ENCODE results near the gene NCBP3. TPM values are rescaled to one million over a fixed set of nuclear protein-coding genes. Genes with fewer than 3 reads are reported as not detected.

The NCBP3 gene
- total and polyA plus RNA-seq, 8 donors = 13.7 to 34.2 (median 15.4) TPM

DNA sequence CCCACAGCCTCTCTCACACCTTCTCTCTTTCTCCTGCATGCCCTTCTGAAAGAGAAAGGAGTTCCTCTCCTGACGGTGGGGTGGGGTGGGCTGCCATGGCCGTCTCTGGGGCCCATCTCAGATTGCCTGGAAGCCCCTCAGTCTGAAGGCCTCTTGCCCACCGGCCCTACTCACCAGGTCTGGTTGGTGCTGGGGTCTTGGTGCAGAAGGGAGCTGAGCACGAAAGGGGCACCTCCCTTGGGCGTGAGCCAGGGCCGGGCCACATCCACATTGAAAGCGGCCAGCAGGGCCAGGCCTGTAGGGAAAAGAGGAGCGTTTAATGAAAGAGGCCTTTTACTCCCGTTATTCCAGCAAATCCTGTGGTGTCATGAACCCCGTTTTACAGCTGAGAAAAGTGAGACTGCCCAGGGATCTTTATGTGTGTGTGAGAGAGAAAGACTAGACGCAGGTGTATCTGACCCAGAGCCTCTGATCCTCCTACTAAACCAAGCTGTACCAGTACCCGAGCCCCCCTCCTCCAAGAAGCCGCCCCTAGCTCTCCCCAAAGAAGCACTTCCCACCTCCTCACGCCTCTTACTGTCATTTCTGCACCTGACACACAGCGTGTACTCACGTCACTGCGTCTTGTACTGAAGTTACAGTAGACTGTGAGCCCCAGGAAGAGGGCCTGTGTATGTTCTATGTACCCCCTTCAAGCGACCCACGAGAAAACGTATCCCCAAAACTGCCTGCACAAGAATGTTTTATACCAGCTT is 68.5 kb downstream of the NCBP3 start:
- Histone ChIP-seq H3K9me3 (no peaks in the 10 kb centered on the region), H3K36me3 (no peaks in the 10 kb centered on the region), H3K4me3 (no peak overlapping the region), H3K4me1 (no peaks in the 10 kb centered on the region), H3K27ac (no peak overlapping the region), H3K27me3 (no peaks in the 10 kb centered on the region)
- intact Hi-C loops (cut with DNase I) = no loop called here
- no peak for FAIRE-seq
- DNase-seq = peak in 1 of 6 donors; percentile 40
- TF ChIP-seq, protein P1, sequence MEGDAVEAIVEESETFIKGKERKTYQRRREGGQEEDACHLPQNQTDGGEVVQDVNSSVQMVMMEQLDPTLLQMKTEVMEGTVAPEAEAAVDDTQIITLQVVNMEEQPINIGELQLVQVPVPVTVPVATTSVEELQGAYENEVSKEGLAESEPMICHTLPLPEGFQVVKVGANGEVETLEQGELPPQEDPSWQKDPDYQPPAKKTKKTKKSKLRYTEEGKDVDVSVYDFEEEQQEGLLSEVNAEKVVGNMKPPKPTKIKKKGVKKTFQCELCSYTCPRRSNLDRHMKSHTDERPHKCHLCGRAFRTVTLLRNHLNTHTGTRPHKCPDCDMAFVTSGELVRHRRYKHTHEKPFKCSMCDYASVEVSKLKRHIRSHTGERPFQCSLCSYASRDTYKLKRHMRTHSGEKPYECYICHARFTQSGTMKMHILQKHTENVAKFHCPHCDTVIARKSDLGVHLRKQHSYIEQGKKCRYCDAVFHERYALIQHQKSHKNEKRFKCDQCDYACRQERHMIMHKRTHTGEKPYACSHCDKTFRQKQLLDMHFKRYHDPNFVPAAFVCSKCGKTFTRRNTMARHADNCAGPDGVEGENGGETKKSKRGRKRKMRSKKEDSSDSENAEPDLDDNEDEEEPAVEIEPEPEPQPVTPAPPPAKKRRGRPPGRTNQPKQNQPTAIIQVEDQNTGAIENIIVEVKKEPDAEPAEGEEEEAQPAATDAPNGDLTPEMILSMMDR (IDR thresholded peaks at IDR 0.05) = no peak
- no peak for ATAC-seq
- 74 to 84% methylated on average over 20 of the region's 20 CpGs for WGBS, 2 donors

DNA sequence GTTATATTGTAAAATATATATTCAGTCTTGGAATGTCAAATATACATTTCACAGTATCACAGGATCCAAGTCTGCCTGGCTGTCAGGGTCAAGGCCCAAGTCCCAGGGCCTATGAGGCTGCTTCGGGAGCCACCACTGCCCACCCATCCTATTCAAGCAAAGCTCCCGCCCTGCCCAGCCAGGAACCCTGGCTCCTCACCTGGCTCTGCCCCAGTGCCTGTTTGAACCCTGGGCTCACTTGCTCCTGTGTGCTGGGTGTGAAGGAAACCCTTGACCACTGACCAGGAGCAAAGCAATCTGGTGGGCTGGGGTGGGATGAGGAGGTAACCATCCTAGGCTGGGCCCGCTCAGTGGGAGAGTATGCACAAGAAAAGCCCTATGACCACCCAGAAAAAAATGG is 72.1 kb downstream of the NCBP3 start:
- DNase-seq (peak in 1 of 6 donors; percentile 27), FAIRE-seq (no peak), ATAC-seq (no peak)
- intact Hi-C loops (cut with DNase I) = no loop called here
- H3K36me3 ChIP-seq = no peaks in the 10 kb centered on the region
- no peak overlapping the region for H3K4me3 ChIP-seq
- H3K9me3 ChIP-seq = no peaks in the 10 kb centered on the region
- no peaks in the 10 kb centered on the region for H3K27me3 ChIP-seq
- 89 to 90% methylated on average over 3 of the region's 3 CpGs for WGBS, 2 donors
- no peak overlapping the region for H3K27ac ChIP-seq
- TF ChIP-seq, protein P1 (IDR thresholded peaks at IDR 0.05) = no peak
- no peaks in the 10 kb centered on the region for H3K4me1 ChIP-seq

DNA sequence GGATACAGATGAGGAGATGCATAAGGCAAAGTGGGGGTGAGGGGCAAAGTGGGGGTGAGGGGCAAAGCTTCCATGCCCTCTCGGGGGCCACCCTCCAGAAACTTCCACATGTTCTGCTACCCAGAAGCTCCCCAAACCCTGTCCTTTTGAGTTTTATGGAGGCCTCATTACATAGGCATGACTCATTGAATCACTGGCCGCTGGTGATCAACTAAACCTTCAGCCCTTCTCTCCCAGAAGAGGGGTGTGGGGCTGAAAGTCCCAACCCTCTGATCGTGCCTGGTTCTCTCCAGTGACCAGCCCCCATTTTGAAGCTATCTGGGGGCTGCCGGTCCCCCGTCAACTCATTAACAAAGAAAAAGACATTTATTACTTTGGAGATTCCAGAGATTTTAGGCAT is 72.5 kb downstream of the NCBP3 start:
- WGBS, 2 donors = 69 to 72% methylated on average over 5 of the region's 5 CpGs
- no peak for FAIRE-seq
- TF ChIP-seq, protein P1 (IDR thresholded peaks at IDR 0.05) = no peak
- no peaks in the 10 kb centered on the region for H3K9me3 ChIP-seq
- H3K36me3 ChIP-seq = no peaks in the 10 kb centered on the region
- peak in 1 of 6 donors; percentile 3 for DNase-seq
- H3K27me3 ChIP-seq = no peaks in the 10 kb centered on the region
- H3K4me1 ChIP-seq = no peaks in the 10 kb centered on the region
- no peak overlapping the region for H3K27ac ChIP-seq
- intact Hi-C loops (cut with DNase I) = no loop called here
- no peak overlapping the region for H3K4me3 ChIP-seq
- ATAC-seq = no peak

DNA sequence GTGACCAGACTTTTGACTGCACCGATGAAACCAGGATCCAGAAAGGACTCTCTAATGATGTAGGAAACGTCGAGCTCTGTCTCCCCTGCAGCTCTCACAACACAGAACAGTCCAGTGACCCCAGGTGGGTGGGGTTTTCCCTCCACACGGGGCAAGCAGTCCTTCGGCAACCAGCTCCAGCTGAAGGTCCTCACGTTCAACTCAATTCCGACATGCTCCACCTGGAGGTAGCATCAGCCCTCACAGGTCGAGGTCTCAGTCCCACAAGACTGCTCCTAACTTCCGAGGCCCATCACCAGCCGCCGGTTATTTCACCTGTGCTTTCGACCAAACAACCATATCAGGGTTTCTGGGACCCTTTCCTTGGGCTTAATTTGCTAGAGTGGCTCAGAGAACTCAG is 73.3 kb downstream of the NCBP3 start:
- H3K4me1 ChIP-seq = no peaks in the 10 kb centered on the region
- no peak overlapping the region for H3K27ac ChIP-seq
- no peaks in the 10 kb centered on the region for H3K9me3 ChIP-seq
- no peaks in the 10 kb centered on the region for H3K36me3 ChIP-seq
- WGBS, 2 donors = 54% methylated on average over 12 of the region's 12 CpGs
- DNase-seq = peak in 1 of 6 donors; percentile 18
- ATAC-seq = no peak
- intact Hi-C loops (cut with DNase I) = no loop called here
- no peaks in the 10 kb centered on the region for H3K27me3 ChIP-seq
- H3K4me3 ChIP-seq = no peak overlapping the region
- FAIRE-seq = no peak
- TF ChIP-seq, protein P1 (IDR thresholded peaks at IDR 0.05) = no peak

DNA sequence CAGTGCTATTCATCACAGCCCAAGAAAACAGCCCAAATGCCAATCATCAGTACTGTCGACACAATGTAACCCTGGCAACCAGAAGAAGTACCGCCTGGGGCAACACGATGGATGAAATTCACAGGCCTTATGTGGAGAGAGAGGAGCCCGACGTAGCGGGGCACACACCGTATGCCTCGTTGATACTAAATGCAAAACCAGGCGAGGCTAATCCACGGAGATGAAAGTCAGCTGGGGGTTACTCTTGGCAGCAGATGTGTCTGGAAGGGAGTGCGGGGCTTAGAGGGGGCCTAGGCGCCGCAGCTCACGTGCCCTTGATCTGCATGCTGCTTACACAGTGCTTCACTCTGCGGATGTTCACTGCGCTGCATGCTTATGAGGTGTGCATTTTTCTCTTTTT is 74.9 kb downstream of the NCBP3 start:
- TF ChIP-seq, protein P1 (IDR thresholded peaks at IDR 0.05) = no peak
- Histone ChIP-seq H3K4me1 (no peaks in the 10 kb centered on the region), H3K27me3 (no peaks in the 10 kb centered on the region), H3K4me3 (no peak overlapping the region), H3K9me3 (no peaks in the 10 kb centered on the region), H3K27ac (no peak overlapping the region), H3K36me3 (no peaks in the 10 kb centered on the region)
- intact Hi-C loops (cut with DNase I) = no loop called here
- WGBS, 2 donors = 69 to 76% methylated on average over 16 of the region's 16 CpGs
- DNase-seq = no peak
- FAIRE-seq = no peak
- ATAC-seq = no peak
